ENCODE measurements around the gene PISD.

PISD gene

DNA sequence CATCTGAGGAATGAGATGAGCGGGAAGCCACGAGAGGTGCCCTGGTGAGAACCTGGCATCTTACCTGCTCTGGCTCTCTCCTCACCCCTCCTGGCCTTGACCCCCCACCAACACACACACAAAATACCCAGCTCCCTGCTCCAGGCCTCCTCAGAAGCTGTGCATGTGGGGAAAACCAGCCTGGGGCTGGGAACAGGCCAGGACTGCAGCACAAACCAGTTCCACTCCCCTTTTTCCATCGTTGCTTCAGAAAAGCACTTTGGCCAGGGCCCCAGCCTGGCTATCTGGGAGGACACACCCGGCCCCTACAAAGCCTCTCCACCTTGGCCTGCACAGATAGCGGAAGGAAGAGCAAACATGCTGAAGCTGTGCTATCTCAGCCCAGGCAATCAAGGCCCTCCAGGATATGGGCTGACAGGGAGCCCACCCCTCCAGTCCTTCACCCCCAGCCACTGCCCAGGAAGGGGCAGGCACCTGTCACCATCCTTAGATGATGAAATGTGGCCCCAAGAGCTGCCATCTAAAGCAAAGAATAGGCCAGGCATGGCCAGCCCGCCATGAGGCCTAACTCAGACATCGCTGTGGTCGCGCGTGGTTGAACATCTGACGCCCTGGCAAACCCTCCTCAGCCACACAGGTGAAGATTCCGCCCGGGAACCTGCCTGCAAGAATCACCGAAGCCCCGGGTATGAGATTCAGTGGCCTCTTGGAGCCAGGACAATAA is 35.4 kb downstream of the PISD start:
- no peak for DNase-seq (ENCODE audit: low read depth in 2 of 2, low spot score in 1 of 2)

- no peak for DNase-seq (ENCODE audit: low read depth in 2 of 2, low spot score in 1 of 2)
These were observed 36.2 kb downstream of the PISD start for GRCh38 chr22:31625661-31626426.

DNA sequence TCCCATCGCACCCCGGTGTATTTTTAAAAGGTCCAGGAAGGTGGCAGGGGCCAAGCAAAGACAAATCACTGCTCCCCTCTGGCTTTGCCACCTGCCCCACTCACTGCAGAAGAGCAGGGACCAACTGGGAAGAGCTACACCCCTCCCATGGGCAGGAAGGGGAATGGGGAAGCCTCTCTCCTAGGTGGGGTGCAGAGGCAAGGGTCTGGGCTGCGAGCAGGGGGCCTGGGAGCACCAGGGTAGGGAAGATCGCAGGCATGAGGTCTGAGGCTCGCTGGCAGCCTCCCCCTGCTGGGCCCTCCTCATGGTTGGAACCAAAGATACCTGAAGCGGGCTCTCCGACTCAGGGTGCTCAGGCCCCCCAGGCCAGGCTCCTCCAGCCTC is 36.8 kb downstream of the PISD start:
- no peak for DNase-seq (ENCODE audit: low read depth in 2 of 2, low spot score in 1 of 2)

DNA sequence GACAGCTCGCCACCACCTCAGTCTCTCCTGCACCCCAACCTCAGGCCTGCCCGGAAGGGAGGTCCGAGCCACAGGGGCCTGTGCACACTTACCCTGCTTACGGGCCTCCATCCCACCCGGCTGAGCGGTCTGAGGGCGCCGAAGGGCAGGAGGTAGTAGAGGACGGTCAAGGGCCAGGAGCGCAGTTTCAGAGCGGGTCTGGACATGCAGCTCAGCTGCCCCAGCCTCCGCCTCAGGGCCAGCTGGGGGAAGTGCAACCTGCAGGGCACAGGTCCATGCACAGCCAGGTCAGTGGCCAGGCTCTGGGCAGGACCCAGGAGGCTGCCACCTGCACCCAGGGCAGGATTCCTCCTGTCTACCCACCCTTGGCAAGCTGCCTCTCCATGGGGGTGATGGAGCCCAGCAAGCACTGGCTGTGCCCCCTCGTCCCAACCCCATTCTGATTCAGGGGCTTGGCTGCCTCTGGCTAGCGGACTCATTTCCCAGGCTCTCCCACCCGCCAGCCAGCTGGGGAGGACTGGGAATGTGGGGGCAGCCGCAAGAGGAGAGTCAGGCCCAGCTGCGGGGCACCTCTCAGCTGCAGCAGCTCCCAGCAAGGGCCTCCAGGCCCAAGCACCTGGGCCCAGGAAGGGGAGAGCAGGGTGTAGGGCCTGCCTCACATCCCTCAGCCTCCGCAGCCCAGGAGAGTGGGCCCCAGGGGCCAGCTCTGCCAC is 38.3 kb downstream of the PISD start:
- DNase-seq (ENCODE audit: low read depth in 2 of 2, low spot score in 1 of 2) = no peak

DNA sequence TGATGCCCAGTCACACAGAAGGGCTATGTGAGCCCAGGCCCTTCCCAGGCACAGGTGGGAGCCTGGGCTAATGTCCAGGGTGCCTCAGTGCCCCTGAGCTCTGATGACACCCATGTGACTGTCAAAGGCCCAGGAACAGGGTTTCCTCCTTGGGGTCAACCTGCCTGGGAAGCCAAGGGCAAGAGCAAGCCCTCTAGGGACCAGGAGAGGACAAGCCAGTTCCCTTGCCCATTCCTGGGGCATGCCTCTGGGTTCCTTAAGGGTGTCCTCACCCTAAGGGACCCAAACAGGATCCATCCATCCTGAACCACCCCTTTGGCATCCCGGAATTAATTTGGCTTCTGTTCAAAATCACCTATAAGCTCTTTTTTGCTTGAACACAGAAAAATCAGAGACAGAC is 39.0 kb downstream of the PISD start:
- no peak for DNase-seq (ENCODE audit: low read depth in 2 of 2, low spot score in 1 of 2)

GRCh38 chr22:31621507-31622124 is 40.4 kb downstream of the PISD start:
- no peak for DNase-seq (ENCODE audit: low read depth in 2 of 2, low spot score in 1 of 2)

DNA sequence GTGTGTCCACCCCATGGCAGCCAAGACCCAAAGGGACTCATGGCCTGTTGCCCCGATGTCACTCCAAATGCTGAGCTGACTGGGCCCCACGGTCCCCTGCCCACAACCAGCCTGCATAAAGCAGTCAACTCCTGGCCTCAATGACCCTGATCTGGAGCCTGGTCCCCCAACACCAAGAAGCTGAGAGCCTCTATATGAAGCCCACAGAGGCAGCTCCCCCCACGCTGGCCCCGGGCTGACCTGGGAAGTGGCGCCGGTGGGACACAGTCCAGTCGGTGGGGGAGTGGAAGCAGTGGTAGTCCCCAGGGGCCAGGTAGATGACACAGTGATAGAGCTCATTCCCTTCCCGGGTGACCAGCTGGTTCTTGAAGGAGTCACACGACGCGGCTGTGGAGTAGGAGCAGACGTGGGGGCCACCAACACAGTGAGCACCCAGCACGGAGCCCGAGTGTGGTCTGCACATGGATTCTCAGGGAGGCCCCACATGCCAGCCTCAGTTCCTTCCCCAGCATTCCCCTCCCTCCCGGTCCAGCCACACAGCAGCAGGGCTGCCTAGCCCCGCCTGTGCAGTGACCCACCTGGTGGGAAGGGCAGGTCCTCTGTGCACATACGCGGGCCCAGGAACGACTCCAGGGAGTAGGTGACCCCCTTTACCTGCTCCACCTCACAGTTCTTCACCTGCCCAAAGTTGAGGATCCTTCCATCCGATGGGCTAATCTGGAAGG is 41.1 kb downstream of the PISD start:
- no peak for DNase-seq (ENCODE audit: low read depth in 2 of 2, low spot score in 1 of 2)

DNA sequence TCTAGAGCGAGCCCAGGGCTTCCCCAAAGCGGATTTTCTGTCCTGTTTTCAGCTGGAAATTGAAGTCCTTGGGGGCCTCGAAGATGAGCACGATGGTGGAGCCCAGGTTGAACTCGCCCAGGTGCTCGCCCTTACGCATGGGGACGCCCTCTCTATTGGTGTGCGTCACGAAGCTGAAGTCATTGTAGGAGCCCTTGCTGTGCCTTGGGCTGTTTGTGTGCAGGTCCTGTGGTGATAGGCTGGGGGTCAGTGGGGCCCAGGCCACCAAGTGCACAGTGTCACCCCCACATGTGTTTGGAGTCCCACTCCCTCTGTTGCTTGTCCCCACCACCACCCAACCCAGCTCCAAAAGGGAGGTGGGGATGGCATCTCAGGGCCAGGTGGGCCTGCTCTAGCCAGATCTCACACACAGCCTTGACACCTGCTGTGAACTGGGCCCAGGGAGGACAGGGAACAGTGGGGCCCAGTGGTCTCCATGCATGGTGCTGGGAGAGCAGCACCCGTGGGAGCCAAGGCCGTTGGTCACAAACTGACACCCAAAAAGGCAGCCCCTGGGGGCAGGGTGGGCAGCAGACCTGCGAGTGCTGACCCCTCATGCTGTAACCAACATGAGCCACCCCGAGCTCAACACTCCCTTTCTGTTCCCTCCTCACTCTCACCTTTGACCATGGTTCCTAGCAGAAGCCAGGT is 42.3 kb downstream of the PISD start:
- DNase-seq (ENCODE audit: low read depth in 2 of 2, low spot score in 1 of 2) = no peak

GRCh38 chr22:31618471-31619176 is 43.4 kb downstream of the PISD start:
- no peak for DNase-seq (ENCODE audit: low read depth in 2 of 2, low spot score in 1 of 2)

GRCh38 chr22:31618057-31618456 is 44.0 kb downstream of the PISD start:
- no peak for DNase-seq (ENCODE audit: low read depth in 2 of 2, low spot score in 1 of 2)

GRCh38 chr22:31616315-31616980 is 45.6 kb downstream of the PISD start:
- no peak for DNase-seq (ENCODE audit: low read depth in 2 of 2, low spot score in 1 of 2)

GRCh38 chr22:31615940-31616314 is 46.1 kb downstream of the PISD start:
- no peak for DNase-seq (ENCODE audit: low read depth in 2 of 2, low spot score in 1 of 2)

DNA sequence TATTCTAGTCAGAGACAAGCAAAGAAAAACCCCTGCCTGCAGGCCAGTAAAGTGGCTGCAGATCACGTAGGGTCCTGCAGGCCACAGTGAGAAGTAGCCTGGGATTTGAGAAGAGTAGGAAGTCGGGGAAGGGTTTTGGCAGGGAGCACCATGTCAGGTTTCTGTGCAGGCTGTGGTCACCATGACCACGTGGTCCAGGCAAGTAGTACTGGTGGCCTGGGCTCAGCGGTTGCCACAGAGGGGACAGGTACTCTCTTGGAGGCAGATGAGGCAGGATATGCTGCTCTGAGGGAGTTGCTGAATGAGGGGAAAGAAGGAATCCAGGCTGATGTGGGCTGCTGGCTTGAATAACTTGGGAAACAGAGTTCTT is 46.5 kb downstream of the PISD start:
- no peak for DNase-seq (ENCODE audit: low read depth in 2 of 2, low spot score in 1 of 2)

DNA sequence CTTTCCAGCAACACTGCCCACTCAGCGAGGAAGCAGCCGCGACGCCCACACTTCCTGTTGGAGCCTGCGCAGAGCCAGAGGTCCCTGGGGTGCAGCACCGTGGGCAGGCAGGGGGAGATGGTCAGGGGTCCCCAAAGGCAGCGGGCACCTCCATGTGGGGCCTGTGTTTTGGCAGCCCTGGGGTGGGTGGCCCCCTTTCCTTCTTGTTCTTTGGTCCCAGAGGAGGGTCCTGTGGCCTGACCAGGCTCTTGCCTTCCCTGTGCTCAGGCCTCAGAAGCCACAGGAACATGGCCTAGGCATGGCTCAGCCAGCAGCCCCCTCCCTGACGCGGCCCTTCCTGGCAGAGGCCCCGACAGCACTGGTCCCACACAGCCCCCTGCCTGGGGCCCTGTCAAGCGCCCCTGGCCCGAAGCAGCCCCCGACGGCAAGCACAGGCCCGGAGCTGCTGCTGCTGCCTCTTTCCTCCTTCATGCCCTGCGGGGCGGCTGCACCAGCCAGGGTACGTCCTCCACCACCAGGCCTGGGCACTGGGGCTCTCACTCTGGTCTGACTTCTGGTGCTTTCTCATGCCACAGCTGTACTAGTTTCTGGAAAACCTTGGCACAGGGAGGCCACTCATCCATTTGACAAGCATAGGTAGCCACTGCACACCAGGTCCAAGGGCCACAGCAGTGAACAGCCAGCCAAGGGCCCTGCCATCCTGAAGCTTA is 47.1 kb downstream of the PISD start:
- DNase-seq (ENCODE audit: low read depth in 2 of 2, low spot score in 1 of 2) = no peak

DNA sequence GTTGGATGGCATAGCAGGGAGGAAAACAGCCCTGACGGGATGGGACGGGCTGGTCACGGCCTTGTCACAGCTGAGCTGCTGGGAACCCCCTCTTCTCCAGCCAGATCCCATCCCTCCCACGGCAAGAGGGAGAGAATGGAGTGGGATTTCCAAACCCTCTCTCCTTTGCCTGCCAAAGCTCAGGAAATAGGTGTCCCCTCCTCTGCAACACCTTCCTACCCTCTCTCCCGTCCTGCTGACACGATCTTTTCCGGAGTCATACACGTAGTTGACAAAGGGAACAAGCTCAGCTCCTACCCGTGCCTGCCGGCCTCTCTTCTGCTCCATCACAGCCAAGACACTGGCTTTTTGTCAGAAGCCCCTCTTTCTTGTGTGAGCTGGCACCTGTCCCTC is 48.1 kb downstream of the PISD start:
- DNase-seq (ENCODE audit: low read depth in 2 of 2, low spot score in 1 of 2) = no peak

GRCh38 chr22:31613286-31613903 is 48.6 kb downstream of the PISD start:
- DNase-seq (ENCODE audit: low read depth in 2 of 2, low spot score in 1 of 2) = no peak

GRCh38 chr22:31612891-31613285 is 49.1 kb downstream of the PISD start:
- DNase-seq (ENCODE audit: low read depth in 2 of 2, low spot score in 1 of 2) = no peak

DNA sequence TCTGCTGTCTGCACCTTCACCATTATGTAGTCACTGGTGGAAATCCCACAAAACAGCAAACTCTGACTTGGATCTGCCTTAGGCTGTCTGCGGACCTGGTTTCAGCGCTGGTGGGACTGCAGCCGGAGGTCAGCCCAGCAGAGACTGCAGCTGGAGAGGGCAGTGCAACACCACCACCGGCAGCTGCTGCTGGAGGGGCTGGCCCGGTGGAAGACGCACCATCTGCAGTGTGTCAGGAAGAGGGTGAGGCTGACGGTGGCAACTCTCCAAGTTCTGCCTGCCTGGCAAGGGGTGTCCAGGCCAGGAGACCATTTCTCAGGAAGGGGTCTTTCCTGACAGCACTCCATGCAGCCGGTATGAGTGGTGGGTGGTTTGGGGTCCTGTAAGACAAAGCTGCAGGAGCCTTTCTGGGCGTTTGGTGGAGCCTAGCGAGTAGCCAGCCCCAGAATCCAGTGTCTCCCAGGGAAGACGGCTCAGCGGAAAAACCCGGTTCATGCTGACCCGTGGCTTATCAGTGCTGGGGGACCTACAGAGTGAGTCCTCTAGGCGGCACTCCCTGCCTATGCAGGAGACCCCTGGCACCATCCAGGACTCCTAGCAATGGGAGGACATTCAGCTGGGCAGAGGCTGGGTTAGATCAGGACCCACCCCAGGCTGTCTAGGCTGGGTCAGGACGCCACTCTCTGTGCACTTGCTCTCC is 50.8 kb downstream of the PISD start:
- no peak for DNase-seq (ENCODE audit: low read depth in 2 of 2, low spot score in 1 of 2)
